Heart left ventricle (tissue), 16 donors: Measurements from ENCODE around the gene NMNAT3. TPM values are rescaled to one million over a fixed set of nuclear protein-coding genes. Genes with fewer than 3 reads are reported as not detected.

Experiments
- ATAC-seq, 4 donors: fragments of 200-7000 bp; cut with Tn5 transposase; one replicate each; pipeline ENCODE4 v1.9.1; 2020 to 2022; ENCODE audit warnings: moderate library complexity in 4 of 4, mild to moderate bottlenecking in 3 of 4, moderate number of reproducible peaks in 1 of 4
- DNase-seq, 5 donors: peaks; one replicate each; pipeline ENCODE4 v3.0.0-alpha.2; 2020
- H3K27ac ChIP-seq, 12 donors: fragments of 200-600 bp; sonication (generic) in 4 of 12; one replicate each; pipeline versions ENCODE4 v1.5.0 to v1.8.0; 2016 to 2022; ENCODE audit warnings: mild to moderate bottlenecking in 2 of 12
- H3K27me3 ChIP-seq, 9 donors: fragments of 200-600 bp; sonication (generic) in 2 of 9; one replicate each; pipeline versions ENCODE4 v1.5.1 to v1.8.0; 2016 to 2022; ENCODE audit warnings: mild to moderate bottlenecking in 3 of 9
- H3K36me3 ChIP-seq, 9 donors: fragments of 200-600 bp; sonication (generic) in 2 of 9; one replicate each; pipeline versions ENCODE4 v1.5.0 to v1.8.0; 2018 to 2022; ENCODE audit warnings: mild to moderate bottlenecking in 2 of 9
- H3K4me1 ChIP-seq, 12 donors: fragments of 200-600 bp; sonication (generic) in 4 of 12; one replicate each; pipeline versions ENCODE4 v1.5.0 to v1.8.0; 2016 to 2022; ENCODE audit warnings: mild to moderate bottlenecking in 3 of 12
- H3K4me3 ChIP-seq, 12 donors: fragments of 200-600 bp; sonication (generic) in 4 of 12; one replicate each; pipeline versions ENCODE4 v1.5.0 to v1.8.0; 2017 to 2022; ENCODE audit warnings: mild to moderate bottlenecking in 9 of 12, moderate library complexity in 4 of 12
- H3K9me3 ChIP-seq, 12 donors: fragments of 200-600 bp; sonication (generic) in 4 of 12; one replicate each; pipeline versions ENCODE4 v1.5.0 to v1.8.0; 2016 to 2022; ENCODE audit warnings: mild to moderate bottlenecking in 1 of 12
- POLR2A ChIP-seq, 2 donors: fragments of 450-650 bp; IDR thresholded peaks; one replicate each; pipeline ENCODE4 v1.6.1; 2017; ENCODE audit warnings: antibody characterized with exemption in 2 of 2, mild to moderate bottlenecking in 2 of 2, moderate library complexity in 2 of 2
- WGBS, 4 donors: extraction: QIAGEN DNeasy Blood & Tissue Kit in 2 of 4; methylation state at CpG; one replicate each; pipeline versions ENCODE4 v1.1.5 to v1.1.7; 2013 to 2018; 5-methylcytosine and 5-hydroxymethylcytosine counted together
- intact Hi-C, 10 donors: fragments of 100-400 bp; cut with DNase I; formaldehyde crosslinking; loops; one replicate each; pipeline versions ENCODE4 v1.11.1 to v1.14.2; 2022
- polyA plus RNA-seq, 2 donors: library from polyadenylated mRNA; stranded (reverse); fragments of 200-250 nt; gene quantifications; one replicate each; pipeline ENCODE4 v1.2.3, GENCODE V29; 2013
- total RNA-seq, 9 donors: library from RNA; depleted of rRNA in 2 of 9; stranded (reverse); fragments of >200 nt in 2 of 9; fragmentation: NEBNext Ultra II Directional in 3 of 9; extraction: Animal tissue kit (Norgen Biotek cat#: 25700) in 3 of 9; gene quantifications; one replicate each; pipeline versions ENCODE4 v1.1.0 to v1.2.4, GENCODE V29; 2016 to 2023
- TF ChIP-seq, protein P1 (sequence below), 12 donors: fragments of 200-600 bp; sonication (generic) in 4 of 12; IDR thresholded peaks; one replicate each; pipeline versions ENCODE4 v1.5.0 to v1.8.0; 2018 to 2022; ENCODE audit warnings: antibody characterized with exemption in 12 of 12, mild to moderate bottlenecking in 5 of 12
- donor health status: ischemic (EF 13 %, LVEDD 7.1; RV severe dilation, severe dysfunction).
- donor health status: healthy with polysubstance abuse.
- donor health status: DM: no; HTN: yes; CAD: no.
- donor health status: DM: no; HTN: no; CAD: no.
- donor health status: ischemic (EF 25% LVEDD 6.9; RV normal size, moderate dysfunction).
- donor health status: ischemic (EF 25% LVEDD 5.7; RV mildly dilated, moderate dysfunction).
- donor health status: healthy.
- donor health status: DM: yes; HTN: yes; CAD: no.
- donor health status: ischemic (EF 35%, LVEDD 5.7; RV mildly dilated, moderate dysfunction).
- donor health status: nonischemic (EF 11% LVEDD 7.7; RV severe dilation, severe dysfunction).
- donor health status: DM: yes; HTN: yes; CAD: no.
- donor health status: PGD.
- donor health status: ischemic (EF 29% LVEDD 5.4; RV normal size, mild dysfunction).
- donor health status: nonischemic (EF 23%, LVEDD 6.1; RV moderate dilation, normal function).

Gene NMNAT3
- total and polyA plus RNA-seq, 11 donors, result 6.5 to 15.4 (median 11.0) TPM

DNA sequence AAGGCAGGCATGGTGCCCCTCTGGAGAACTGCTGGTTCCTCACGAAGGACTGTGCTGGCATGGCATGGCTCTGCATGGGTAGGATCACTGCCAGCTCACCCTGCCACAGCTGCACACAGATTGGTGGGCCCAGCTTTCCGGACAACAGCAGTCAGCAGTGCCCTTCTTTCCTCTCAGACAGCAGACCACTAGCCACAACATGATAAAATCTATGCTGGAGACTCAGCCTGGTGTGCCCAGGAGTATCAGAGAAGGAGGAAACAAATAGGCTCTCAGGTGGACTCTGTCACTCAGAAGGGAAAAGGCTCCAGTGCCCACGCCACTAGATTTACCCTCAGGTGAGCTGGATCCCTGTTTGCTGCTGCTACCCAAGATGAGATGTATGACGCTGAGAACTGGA is 4.9 kb downstream of the NMNAT3 start:
- Histone ChIP-seq H3K4me1 (peaks cover 0 to 13% (median 6%) of the 10 kb centered on the region in 12 donors), H3K36me3 (no peaks in the 10 kb centered on the region), H3K27me3 (no peaks in the 10 kb centered on the region), H3K27ac (no peak overlapping the region), H3K9me3 (no peaks in the 10 kb centered on the region), H3K4me3 (no peak overlapping the region)
- intact Hi-C loops, result loop anchor here in 1 of 10 donors (10.0 kb wide), 1 partner anchor 138 kb away; the partner anchor contains the start of gene RBP1
- 72 to 89% (median 82%) methylated on average over 4 of the region's 4 CpGs for WGBS, 4 donors
- no peak for TF ChIP-seq POLR2A (IDR thresholded peaks at IDR 0.05)
- TF ChIP-seq, protein P1, sequence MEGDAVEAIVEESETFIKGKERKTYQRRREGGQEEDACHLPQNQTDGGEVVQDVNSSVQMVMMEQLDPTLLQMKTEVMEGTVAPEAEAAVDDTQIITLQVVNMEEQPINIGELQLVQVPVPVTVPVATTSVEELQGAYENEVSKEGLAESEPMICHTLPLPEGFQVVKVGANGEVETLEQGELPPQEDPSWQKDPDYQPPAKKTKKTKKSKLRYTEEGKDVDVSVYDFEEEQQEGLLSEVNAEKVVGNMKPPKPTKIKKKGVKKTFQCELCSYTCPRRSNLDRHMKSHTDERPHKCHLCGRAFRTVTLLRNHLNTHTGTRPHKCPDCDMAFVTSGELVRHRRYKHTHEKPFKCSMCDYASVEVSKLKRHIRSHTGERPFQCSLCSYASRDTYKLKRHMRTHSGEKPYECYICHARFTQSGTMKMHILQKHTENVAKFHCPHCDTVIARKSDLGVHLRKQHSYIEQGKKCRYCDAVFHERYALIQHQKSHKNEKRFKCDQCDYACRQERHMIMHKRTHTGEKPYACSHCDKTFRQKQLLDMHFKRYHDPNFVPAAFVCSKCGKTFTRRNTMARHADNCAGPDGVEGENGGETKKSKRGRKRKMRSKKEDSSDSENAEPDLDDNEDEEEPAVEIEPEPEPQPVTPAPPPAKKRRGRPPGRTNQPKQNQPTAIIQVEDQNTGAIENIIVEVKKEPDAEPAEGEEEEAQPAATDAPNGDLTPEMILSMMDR (IDR thresholded peaks at IDR 0.05), result no peak
- ATAC-seq (no peak), DNase-seq (no peak)

- H3K4me1 ChIP-seq, result peaks cover 0 to 10% (median 4%) of the 10 kb centered on the region in 12 donors
- intact Hi-C loops, result loop anchor here in 1 of 10 donors (10.0 kb wide), 1 partner anchor 137 kb away; the partner anchor contains the start of gene RBP1
- TF ChIP-seq POLR2A (IDR thresholded peaks at IDR 0.05), result no peak
- TF ChIP-seq, protein P1 (IDR thresholded peaks at IDR 0.05), result no peak
- ATAC-seq (no peak), DNase-seq (no peak)
- H3K4me3 ChIP-seq, result no peak overlapping the region
- H3K27me3 ChIP-seq, result no peaks in the 10 kb centered on the region
- H3K9me3 ChIP-seq, result no peaks in the 10 kb centered on the region
- no peaks in the 10 kb centered on the region for H3K36me3 ChIP-seq
- H3K27ac ChIP-seq, result no peak overlapping the region
- WGBS, 4 donors, result 74 to 83% (median 76%) methylated on average over 7 of the region's 7 CpGs
Observed at GRCh38 chr3:139671863-139672646, 5.7 kb downstream of the NMNAT3 start.

- no peak overlapping the region for H3K4me3 ChIP-seq
- ATAC-seq (no peak), DNase-seq (no peak)
- H3K27ac ChIP-seq, result no peak overlapping the region
- no peaks in the 10 kb centered on the region for H3K36me3 ChIP-seq
- intact Hi-C loops, result loop anchor here in 1 of 10 donors (10.0 kb wide), 1 partner anchor 136 kb away; the partner anchor contains the start of gene RBP1
- no peaks in the 10 kb centered on the region for H3K9me3 ChIP-seq
- 66 to 83% (median 73%) methylated on average over 2 of the region's 2 CpGs for WGBS, 4 donors
- H3K4me1 ChIP-seq, result peaks cover 0 to 5% (median 0%) of the 10 kb centered on the region in 12 donors
- no peaks in the 10 kb centered on the region for H3K27me3 ChIP-seq
- TF ChIP-seq, protein P1 (IDR thresholded peaks at IDR 0.05), result no peak
- no peak for TF ChIP-seq POLR2A (IDR thresholded peaks at IDR 0.05)
Observed at GRCh38 chr3:139671107-139671506, 6.7 kb downstream of the NMNAT3 start.

DNA sequence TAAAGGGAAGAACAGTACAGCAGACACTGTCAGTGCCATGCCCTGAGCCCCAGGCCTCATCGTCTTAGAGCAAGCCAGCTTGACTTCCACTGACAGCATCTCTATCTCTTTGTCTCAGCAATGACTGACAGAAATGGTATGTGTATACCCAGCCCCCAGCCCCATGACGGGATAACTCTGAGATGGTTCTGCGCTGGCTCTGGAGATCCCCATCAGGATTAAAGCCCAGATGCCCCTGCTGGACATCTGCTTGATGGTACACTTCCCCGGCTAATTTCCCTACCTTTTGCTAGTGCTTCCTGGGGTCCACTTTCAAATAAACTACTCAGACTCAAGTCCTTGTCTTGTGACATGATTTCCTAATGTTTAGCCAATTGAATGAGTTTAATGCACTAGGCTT is 7.6 kb downstream of the NMNAT3 start:
- no peaks in the 10 kb centered on the region for H3K9me3 ChIP-seq
- peaks cover 0 to 2% (median 0%) of the 10 kb centered on the region in 12 donors for H3K4me1 ChIP-seq
- intact Hi-C loops, result loop anchor here in 1 of 10 donors (10.0 kb wide), 1 partner anchor 135 kb away; the partner anchor contains the start of gene RBP1
- TF ChIP-seq POLR2A (IDR thresholded peaks at IDR 0.05), result no peak
- TF ChIP-seq, protein P1 (IDR thresholded peaks at IDR 0.05), result no peak
- DNase-seq (no peak), ATAC-seq (no peak)
- H3K27me3 ChIP-seq, result no peaks in the 10 kb centered on the region
- 75 to 90% (median 82%) methylated on average over 4 of the region's 4 CpGs for WGBS, 4 donors
- H3K27ac ChIP-seq, result no peak overlapping the region
- no peak overlapping the region for H3K4me3 ChIP-seq
- no peaks in the 10 kb centered on the region for H3K36me3 ChIP-seq
